Esophagus muscularis mucosa (tissue), 4 donors: ENCODE results near the gene WNT7A.
A peak's percentile ranks its signal among the peaks of the same experiment; 100 is the strongest.

Source experiments
- CTCF ChIP-seq, 3 experiments: fragments of 200-600 bp in 2 of 3; fragments of 450-650 bp in 1 of 3; sonication (generic) in 2 of 3; IDR thresholded peaks; one replicate each; pipeline ENCODE4 v1.5.1; 2017 to 2019; ENCODE audit warnings: antibody characterized with exemption in 3 of 3, mild to moderate bottlenecking in 2 of 3, moderate library complexity in 1 of 3
- EP300 ChIP-seq: sonication (generic); formaldehyde crosslinking; IDR thresholded peaks from one replicate; pipeline ENCODE4 v1.6.1; 2017; ENCODE audit warnings: antibody characterized with exemption
- POLR2A ChIP-seq: fragments of 450-650 bp; IDR thresholded peaks from one replicate; pipeline ENCODE4 v1.6.1; 2017; ENCODE audit warnings: antibody characterized with exemption, moderate library complexity, mild to moderate bottlenecking, low read depth
- POLR2AphosphoS5 ChIP-seq, 2 donors: sonication (generic); formaldehyde crosslinking; IDR thresholded peaks; one replicate each; pipeline ENCODE4 v1.6.1; 2017; ENCODE audit warnings: antibody characterized with exemption in 2 of 2

- TF ChIP-seq CTCF (IDR thresholded peaks at IDR 0.05): peak in 1 of 3 experiments; percentile 37
- TF ChIP-seq POLR2A: no peak
- TF ChIP-seq EP300: no peak
- TF ChIP-seq POLR2AphosphoS5 (IDR thresholded peaks at IDR 0.05): no peak
Observed at GRCh38 chr3:13879946-13880810, at the start of gene WNT7A.
